ENCODE results near the gene LRRC17. TPM values are rescaled to one million over a fixed set of nuclear protein-coding genes. Genes with fewer than 3 reads are reported as not detected.

The LRRC17 gene
- total and polyA plus RNA-seq, 11 donors: 0.72 to 10.8 (median 2.8) TPM

DNA sequence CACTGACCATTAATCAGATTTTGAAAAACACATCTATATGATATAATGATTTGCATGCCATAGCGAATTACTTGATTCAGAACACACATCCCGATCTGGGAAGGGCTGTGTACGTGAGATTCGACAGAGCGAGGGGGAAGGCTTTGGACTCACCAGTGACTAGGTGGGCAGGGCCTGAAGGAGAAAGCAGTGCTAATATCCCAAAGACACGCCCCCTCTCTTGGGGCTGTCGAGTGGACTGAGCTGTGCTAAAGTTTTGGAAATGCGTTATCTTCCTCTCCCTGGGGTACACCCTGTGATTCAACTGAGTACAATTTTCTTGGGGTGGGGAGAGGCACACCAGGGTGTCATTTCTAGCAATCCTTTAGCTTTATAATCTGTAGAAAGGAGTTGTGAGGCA lies 1.8 kb downstream of the LRRC17 start:
- Histone ChIP-seq H3K4me3 (peak overlapping the region in 9 of 12 donors; percentile 21 to 63 (median 44)), H3K27ac (peak overlapping the region in 10 of 12 donors; percentile 16 to 66 (median 58)), H3K36me3 (no peaks in the 10 kb centered on the region), H3K27me3 (no peaks in the 10 kb centered on the region), H3K4me1 (peaks cover 0 to 32% (median 6%) of the 10 kb centered on the region in 12 donors), H3K9me3 (no peaks in the 10 kb centered on the region)
- WGBS, 4 donors: 54 to 78% (median 64%) methylated on average over 8 of the region's 8 CpGs
- ATAC-seq (peak; percentile 66 to 97 (median 90)), DNase-seq (peak; percentile 67 to 81 (median 72))
- intact Hi-C loops (cut with DNase I): loop anchor here in 1 of 10 donors (10.0 kb wide), 1 partner anchor 80 kb away; no protein-coding TSS in a partner anchor
- TF ChIP-seq POLR2A (IDR thresholded peaks at IDR 0.05): no peak
- TF ChIP-seq CTCF (IDR thresholded peaks at IDR 0.05): no peak

DNA sequence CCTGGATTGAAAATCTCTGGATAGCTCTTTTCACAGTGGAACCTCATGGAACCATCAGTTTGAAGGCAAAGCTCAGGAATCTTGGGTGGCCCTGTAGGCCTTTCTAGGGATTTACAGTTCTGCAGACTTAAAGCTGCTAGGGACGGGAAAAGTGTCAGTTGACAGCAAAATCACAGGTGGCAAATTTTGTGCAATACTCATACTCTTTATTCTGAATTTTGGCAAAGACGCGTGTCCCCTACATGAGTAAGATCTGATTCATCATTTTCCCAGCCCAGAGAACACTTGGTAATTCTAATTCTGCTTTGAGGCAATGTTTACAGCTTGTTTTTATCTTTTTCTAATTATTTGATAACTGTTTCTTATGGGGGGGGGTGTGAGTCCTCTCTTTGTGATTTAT lies 3.6 kb downstream of the LRRC17 start:
- 74 to 85% (median 82%) methylated on average over 3 of the region's 3 CpGs for WGBS, 4 donors
- DNase-seq: no peak
- Histone ChIP-seq H3K9me3 (no peaks in the 10 kb centered on the region), H3K4me1 (peaks cover 0 to 32% (median 6%) of the 10 kb centered on the region in 12 donors), H3K27me3 (no peaks in the 10 kb centered on the region), H3K4me3 (no peak overlapping the region), H3K27ac (no peak overlapping the region), H3K36me3 (no peaks in the 10 kb centered on the region)
- TF ChIP-seq CTCF (IDR thresholded peaks at IDR 0.05) (no peak), POLR2A (IDR thresholded peaks at IDR 0.05) (no peak)
- peak in 2 of 4 donors; percentile 10 to 51 for ATAC-seq
- intact Hi-C loops (cut with DNase I): loop anchor here in 1 of 10 donors (10.0 kb wide), 1 partner anchor 78 kb away; no protein-coding TSS in a partner anchor

DNA sequence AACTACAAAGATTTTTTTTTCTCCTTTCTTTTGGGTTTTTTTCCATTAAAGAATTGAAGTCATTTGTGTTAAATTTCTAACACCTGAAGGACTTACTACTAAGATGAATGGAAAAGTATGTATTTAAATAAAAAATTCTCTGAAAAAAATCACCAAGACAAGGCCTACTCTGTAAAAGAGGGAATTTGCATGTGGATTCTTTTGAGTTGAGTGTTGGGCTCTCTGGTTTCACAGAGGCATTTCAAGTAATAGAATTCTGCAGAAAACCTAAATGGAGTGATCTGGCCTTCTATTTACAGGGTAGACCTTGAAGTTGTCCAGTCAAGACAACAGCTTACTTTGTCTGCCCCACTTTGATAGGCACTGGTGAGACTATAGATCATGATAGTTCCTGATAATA lies 4.1 kb downstream of the LRRC17 start:
- Histone ChIP-seq H3K36me3 (no peaks in the 10 kb centered on the region), H3K4me3 (no peak overlapping the region), H3K27me3 (no peaks in the 10 kb centered on the region), H3K4me1 (peaks cover 0 to 32% (median 6%) of the 10 kb centered on the region in 12 donors), H3K9me3 (no peaks in the 10 kb centered on the region), H3K27ac (no peak overlapping the region)
- TF ChIP-seq POLR2A (IDR thresholded peaks at IDR 0.05): no peak
- no peak for TF ChIP-seq CTCF (IDR thresholded peaks at IDR 0.05)
- intact Hi-C loops (cut with DNase I): loop anchor here in 1 of 10 donors (10.0 kb wide), 1 partner anchor 78 kb away; no protein-coding TSS in a partner anchor
- ATAC-seq (no peak), DNase-seq (no peak)

DNA sequence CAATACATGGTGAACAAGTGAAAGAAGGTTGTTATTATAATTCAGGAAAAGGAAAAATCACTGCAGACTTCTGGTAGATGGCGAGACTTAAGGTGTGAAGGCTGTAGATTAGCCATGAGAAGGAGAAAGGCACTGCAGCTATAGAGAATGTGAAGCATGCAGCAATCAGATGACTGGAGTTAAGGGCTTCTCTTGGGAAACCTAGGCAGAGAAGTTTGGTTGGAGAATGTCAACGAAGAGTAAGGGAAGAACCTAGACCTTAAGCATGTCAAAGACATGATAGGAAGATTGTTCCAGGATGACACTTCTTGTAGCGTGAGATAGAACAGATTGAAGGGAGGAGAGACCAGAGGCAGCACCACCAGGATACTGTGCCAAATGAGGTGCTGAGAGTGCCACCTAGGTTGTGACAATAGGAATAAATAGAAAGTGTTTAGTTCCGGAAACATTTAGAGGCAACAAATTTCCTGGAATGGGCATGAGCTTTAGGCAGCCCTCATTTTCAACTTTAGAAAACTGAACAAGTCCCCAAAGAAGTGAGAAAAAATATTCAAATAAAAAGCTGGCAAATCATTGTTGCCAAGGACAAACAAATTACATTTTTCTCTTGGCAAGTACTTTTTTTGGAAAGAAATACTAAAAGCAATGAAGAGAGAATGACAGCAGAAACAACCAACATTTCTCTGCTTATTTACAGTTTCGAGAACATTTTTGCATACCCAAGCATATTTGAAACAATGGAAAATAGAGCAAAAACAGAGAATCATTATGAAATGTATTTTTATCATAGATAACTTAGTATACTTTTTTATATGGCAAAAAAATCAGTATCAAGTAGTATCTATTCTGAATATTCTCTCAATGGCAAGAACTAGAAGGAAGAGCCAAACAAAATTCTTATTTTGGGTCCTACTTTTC lies 4.9 kb downstream of the LRRC17 start:
- TF ChIP-seq POLR2A (IDR thresholded peaks at IDR 0.05) (no peak), CTCF (IDR thresholded peaks at IDR 0.05) (no peak)
- Histone ChIP-seq H3K9me3 (no peaks in the 10 kb centered on the region), H3K27me3 (no peaks in the 10 kb centered on the region), H3K4me3 (no peak overlapping the region), H3K4me1 (peaks cover 0 to 29% (median 6%) of the 10 kb centered on the region in 12 donors), H3K27ac (no peak overlapping the region), H3K36me3 (no peaks in the 10 kb centered on the region)
- no peak for ATAC-seq
- intact Hi-C loops (cut with DNase I): loop anchor here in 1 of 10 donors (10.0 kb wide), 1 partner anchor 77 kb away; no protein-coding TSS in a partner anchor
- 56 to 60% (median 59%) methylated on average over 5 of the region's 5 CpGs for whole genome bisulfite sequencing, 4 donors
- no peak for DNase-seq

Data from heart left ventricle (tissue), 16 donors.